GM21619 (cell line): ENCODE results near the gene BRI3BP.
"Not testable (repeated sequence)": the region's sequence is repeated elsewhere in the genome, so short reads cannot be mapped to it uniquely, and the experiment has no call there.

ENCODE experiments used
- ATAC-seq: cut with Tn5 transposase; IDR thresholded peaks from one replicate; pipeline ENCODE4 v1.9.1; 2021; ENCODE audit not compliant: unreplicated experiment

The BRI3BP gene

DNA sequence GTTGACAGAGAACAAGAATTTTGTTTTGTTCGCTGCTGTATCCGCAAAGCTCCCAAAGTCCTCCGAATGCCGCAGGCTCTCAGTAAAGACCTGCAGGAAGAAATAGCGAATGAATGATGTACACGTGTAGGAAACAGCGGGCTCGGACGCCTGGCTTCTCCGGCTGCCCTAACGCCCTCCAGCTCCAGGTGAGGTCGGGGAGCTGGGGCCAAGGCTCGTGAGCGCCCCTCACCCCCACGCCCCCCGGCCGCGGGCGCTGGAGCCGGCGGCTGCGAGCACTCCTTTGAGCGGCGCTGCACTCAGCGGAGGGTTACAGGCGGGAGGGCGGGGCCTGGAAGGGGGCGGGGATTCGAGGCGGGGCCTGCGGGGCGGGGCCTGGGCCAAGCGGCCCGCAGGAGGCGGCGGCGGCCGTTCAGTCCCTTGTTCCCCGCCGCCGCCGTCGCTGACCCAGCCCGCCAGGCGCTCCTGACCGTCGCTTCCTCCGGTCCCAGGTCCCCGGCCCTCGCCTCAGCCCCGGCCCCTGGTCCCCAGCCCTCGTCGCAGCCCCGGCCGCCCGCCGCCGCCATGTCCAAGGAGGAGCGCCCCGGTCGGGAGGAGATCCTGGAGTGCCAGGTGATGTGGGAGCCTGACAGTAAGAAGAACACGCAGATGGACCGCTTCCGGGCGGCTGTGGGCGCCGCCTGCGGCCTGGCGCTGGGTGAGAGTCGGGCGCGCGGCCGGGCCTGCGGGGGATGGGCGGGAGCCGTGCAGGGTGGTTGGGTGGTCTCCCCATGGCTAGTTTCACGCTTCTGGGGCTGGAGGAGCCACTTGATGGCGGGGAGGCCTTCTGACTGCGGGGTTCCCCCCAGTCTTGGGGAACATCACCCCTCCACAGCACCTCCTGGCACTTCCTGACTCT, 71.8 kb downstream of the BRI3BP start, which contains the start of gene AACS:
Gene AACS (plus strand): TSS at position 415 of the 898 bp plus-strand sequence. CDS start 150 bp downstream, at position 565.
- ATAC-seq: peak; percentile 90

- ATAC-seq: no peak
Measured at GRCh38 chr12:125065919-125066570, 72.6 kb downstream of the BRI3BP start.

GRCh38 chr12:125068391-125068790, 74.9 kb downstream of the BRI3BP start:
- ATAC-seq: no peak

- no peak for ATAC-seq
Measured at GRCh38 chr12:125069616-125070015, 76.2 kb downstream of the BRI3BP start.

DNA sequence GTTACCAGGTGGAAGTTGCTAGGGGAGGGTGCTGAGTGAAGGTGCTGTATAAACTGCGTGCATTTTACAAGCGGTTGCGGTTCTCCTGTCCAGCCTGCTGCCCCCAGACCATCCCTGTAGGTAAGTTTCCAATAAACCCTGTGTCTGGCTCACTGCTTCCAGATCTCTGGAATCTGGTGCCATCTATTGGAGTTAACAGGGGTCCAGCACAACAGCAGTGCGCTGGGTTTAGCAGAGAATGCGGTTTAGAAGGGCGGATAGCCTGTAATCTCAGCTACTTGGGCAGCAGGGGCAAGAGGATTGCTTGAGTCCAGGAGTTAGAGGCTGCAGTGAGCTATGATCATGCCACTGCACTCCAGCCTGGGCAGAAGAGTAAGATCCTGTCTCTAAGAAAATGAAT, 76.7 kb downstream of the BRI3BP start:
- ATAC-seq: no peak

DNA sequence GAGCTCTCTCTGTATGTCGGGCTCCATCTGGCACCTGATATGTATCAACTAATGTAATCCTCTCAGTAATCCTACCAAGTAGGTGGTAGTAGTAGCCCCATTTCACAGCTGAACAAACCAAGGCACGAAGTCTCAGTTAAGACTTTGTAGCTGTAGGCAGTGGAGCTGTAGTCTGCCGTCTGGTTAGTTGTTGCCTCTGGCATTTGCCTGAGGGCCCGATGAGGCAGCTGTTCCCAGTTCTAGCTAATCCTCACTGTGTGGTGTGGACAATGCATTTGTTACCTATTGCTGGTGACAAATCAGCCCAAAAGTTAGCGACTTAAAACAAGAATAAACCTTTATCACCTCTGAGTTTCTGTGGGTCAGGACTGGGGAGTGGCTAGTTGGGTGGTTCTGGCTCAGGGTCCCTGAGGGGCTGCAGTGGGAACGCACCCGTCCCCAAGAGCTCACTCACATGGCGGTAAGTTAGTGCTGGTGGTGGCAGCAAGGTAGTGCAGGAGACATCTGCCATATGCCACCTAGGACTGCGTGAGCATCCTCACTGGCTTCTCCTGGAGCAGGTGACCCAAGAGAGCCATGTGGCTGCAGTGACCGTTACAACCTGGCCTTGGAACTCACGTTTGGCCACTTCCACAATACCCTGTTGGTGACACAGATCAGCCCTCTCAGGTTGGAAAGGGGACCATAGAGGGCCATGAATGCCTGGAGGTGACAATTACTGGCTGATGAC, 77.4 kb downstream of the BRI3BP start:
- no peak for ATAC-seq

- no peak for ATAC-seq
Measured at GRCh38 chr12:125071456-125071855, 78.0 kb downstream of the BRI3BP start.

- ATAC-seq: no peak
Measured at GRCh38 chr12:125072496-125072895, 79.1 kb downstream of the BRI3BP start.

GRCh38 chr12:125074294-125074693, 80.8 kb downstream of the BRI3BP start:
- ATAC-seq: not testable (repeated sequence)

DNA sequence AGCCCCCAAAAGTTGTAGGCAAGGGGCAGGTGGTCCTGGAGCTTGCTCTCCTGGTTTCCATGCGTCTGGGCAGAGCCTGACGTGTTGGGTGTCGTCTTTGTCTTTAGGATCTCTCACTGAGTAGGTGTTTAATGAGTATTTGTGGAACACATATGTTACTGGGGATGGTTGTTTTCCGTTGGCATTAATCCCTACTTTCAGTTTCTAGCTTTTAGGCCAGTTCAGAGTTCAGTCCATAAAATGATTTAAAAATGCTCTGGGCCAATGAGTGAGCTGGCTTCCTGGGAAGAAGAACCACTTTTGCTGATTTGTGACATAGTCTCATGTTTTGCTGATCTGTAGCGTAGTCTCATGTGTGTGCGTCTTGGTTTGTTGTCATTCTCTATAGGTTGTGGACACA, 82.7 kb downstream of the BRI3BP start:
- no peak for ATAC-seq

DNA sequence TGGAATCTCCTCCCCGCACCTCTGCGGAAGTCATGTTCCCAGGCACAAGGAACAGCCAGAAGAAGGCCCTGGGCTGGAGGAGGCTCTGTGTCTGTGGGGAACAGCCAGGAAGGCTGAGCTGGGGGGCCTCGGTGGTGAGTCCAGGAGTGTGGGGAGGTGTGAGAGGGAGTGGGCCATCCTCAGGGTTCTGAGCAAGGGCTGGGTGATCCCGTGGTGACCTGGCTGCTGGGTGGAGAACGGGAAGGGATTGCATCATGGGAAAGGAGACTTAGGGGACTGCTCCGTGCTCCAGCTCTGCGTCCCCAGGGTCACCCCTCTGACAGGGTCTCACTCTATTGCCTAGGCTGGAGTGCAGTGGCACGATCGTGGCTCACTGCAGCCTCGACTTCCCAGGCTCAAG, 85.6 kb downstream of the BRI3BP start:
- no peak for ATAC-seq

DNA sequence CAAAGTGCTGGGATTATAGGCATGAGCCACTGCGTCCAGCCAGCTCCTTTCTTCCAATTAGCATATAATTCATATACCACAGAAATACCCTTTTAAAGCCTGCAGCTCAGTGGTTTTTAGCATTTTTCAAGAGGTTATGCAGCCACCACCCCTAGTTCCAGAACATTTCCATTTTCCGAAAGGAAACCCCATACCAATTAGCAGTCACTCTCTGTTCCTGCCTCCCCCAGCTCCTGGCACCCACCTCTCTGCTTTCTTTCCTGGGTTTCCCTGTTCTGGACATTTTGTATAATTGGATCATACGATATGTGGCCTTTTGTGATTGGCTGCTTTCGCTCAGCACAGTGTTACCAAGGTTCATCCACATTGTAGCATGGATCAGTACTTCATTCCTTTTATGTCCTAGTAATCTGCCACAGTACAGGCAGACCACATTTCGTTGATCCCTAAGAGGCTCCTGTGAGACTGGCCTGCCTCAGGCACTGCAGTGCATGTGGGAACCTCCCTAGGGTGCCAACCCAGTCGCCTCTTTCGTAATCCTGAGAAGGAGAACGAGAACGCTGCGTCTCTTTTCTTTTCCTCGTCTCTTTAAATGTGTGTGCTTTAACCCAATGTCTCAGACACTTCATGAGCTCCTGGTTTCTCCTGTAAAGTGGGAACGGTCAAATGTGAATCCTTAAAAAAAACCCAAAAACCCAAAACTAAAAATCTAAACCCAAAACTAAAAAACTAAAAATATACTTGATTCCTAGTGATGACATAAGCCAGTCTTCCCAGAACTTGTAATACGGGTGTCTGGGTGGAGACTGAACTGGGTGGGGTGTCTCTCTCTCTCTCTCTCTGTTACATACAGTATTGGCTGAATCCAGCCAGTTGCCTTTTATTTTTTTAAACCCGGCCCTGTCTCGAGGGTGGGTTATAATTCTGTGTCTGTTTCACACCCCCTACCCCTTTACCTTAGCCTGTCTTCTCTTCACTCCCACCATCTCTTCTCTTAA, 86.5 kb downstream of the BRI3BP start:
- no peak for ATAC-seq
